Fibroblast of villous mesenchyme (primary cell): ENCODE results near the gene PYDC1. TPM values are rescaled to one million over a fixed set of nuclear protein-coding genes. Genes with fewer than 3 reads are reported as not detected.
"Not testable (repeated sequence)": the region's sequence is repeated elsewhere in the genome, so short reads cannot be mapped to it uniquely, and the experiment has no call there.

Experiments used
- DNase-seq: peaks from one replicate; pipeline ENCODE4 v3.0.0-alpha.2; 2010; ENCODE audit warnings: low read depth
- H3K4me3 ChIP-seq: 2 replicates; pipeline ENCODE4 v1.5.1; 2011; ENCODE audit warnings: low read depth, mild to moderate bottlenecking, low read length
- total RNA-seq: library from RNA; depleted of rRNA; stranded (reverse); fragments of >200 nt; gene quantifications from 2 replicates; pipeline ENCODE4 v1.2.3, GENCODE V29; 2012
- TF ChIP-seq, protein P1 (sequence below): IDR thresholded peaks from 2 replicates; pipeline ENCODE4 v1.5.1; 2012; ENCODE audit warnings: low read depth, mild to moderate bottlenecking, low read length; ENCODE audit not compliant: insufficient read depth

Gene PYDC1
- total RNA-seq, 1 donor: not detected

DNA sequence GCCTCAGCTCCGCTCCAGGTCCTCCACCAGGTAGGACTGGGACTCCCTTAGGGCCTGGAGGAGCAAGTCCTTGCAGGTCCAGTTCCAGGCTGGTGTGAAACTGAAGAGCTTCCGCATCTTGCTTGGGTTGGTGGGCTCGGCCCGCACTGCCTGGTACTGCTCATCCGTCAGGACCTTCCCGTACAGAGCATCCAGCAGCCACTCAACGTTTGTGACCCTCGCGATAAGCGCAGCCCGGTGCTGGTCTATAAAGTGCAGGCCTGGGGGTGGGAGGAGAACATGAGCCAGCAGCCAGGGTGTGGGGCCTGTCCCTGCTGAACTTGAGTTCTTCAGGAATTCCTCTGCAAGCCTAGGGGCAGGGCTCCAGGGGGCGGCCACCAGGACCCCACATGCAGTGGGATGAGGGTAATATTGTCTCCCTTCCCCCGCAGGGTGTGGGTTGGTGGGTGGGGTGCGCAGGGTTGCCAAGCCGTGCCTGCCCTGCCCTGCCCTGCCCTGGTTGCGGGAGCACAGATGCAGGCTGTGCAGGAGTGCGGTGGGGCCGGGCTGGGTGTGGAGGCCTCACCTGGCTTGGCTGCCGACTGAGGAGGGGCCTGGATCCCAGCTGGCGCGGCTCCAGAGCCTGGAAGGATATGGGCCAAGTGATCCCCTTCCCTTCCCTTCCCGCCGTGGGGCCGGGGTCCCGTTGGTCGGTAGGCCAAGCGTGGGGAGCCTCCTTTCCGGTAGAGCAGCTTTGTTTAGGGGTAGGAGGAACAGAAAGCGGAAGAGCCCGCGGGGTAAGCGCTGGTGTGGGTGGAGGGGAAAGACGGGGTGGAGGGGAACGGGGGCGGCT, 15.1 kb downstream of the PYDC1 start:
- DNase-seq: peak; percentile 29
- peak overlapping the region; percentile 78 for H3K4me3 ChIP-seq
- TF ChIP-seq, protein P1, sequence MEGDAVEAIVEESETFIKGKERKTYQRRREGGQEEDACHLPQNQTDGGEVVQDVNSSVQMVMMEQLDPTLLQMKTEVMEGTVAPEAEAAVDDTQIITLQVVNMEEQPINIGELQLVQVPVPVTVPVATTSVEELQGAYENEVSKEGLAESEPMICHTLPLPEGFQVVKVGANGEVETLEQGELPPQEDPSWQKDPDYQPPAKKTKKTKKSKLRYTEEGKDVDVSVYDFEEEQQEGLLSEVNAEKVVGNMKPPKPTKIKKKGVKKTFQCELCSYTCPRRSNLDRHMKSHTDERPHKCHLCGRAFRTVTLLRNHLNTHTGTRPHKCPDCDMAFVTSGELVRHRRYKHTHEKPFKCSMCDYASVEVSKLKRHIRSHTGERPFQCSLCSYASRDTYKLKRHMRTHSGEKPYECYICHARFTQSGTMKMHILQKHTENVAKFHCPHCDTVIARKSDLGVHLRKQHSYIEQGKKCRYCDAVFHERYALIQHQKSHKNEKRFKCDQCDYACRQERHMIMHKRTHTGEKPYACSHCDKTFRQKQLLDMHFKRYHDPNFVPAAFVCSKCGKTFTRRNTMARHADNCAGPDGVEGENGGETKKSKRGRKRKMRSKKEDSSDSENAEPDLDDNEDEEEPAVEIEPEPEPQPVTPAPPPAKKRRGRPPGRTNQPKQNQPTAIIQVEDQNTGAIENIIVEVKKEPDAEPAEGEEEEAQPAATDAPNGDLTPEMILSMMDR: no peak

DNA sequence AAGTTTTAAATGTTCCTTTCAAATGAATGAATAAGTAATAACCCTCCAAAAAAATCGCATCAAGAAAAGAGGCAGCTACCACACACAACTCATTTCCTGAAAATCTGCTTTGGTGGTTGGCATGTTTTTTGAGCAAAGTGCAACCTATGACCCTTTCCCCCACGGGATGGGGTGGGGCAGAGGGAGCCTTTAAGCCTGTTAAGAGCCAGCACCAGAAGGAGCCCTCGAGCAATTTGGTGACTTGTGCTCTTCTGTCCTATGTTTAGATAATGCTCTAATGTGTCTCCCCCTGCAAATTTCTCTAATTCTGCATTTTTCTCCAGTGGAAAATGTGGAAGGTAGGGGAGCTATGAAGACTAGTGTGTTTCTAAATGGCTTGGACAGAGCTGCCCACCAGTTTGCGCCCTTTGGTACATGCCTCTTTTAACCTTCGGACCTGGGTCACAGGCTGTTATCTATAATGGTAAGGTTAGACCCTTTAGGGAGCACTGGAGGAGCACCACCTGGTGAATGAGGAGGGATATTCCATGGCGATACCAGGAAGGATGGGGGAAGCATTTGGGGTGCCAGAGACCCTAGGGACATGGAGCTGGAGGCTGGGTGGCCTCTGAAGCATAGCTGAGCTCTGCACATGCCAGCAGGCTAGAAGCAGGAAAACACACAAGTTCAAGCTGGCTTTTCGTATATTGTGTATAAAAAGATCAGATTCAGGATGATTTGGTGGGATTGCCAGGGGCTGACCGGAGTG, 15.9 kb downstream of the PYDC1 start:
- peak; percentile 26 for DNase-seq
- TF ChIP-seq, protein P1: peak; percentile 16
- peak overlapping the region; percentile 78 for H3K4me3 ChIP-seq

DNA sequence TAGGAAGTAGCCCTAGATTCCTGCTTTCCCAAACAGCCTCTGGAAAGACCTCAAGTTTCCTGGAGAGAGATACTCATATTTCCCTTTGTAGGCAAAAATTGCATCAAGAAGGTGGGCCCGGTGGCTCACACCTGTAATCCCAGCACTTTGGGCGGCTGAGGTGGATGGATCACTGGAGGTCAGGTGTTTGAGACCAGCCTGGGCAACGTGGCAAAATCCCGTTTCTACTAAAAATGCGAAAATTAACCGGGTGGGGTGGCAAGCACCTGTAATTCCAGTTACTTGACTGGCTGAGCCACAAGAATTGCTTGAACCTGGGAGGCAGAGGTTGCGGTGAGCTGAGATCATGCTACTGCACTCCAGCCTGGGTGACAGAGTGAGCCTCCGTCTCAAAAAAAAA, 16.8 kb downstream of the PYDC1 start:
- H3K4me3 ChIP-seq, DNase-seq: not testable (repeated sequence)

DNA sequence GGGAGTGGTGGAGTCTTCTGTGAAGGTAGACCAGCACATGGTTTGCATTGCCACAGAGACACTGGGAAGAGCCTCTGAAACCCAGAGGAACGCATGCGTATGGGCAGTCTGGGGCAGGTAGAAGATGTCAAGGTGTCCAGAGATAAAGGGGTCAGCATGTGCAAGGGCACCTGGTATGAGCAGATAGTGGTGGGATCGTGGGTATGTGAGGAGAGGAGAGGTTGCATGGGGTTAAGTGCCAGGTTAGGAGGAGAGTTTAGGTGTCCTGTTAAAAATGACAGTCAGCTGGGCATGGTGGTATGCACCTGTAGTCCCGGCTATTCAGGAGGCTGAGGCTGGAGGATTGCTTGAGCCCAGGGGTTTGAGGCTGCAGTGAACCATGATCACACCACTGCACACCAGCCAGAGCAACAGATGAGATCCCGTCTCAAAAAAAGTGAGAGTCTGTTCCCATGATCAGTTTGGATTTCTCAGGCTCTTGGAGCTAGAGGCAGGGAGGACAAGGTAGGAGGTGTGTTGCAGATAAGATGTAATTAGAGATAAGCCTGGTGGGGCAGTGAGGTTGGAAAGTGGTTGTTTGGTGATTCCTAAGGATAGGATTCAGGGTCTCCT, 17.4 kb downstream of the PYDC1 start:
- H3K4me3 ChIP-seq: no peak overlapping the region
- DNase-seq: no peak
- TF ChIP-seq, protein P1: no peak

DNA sequence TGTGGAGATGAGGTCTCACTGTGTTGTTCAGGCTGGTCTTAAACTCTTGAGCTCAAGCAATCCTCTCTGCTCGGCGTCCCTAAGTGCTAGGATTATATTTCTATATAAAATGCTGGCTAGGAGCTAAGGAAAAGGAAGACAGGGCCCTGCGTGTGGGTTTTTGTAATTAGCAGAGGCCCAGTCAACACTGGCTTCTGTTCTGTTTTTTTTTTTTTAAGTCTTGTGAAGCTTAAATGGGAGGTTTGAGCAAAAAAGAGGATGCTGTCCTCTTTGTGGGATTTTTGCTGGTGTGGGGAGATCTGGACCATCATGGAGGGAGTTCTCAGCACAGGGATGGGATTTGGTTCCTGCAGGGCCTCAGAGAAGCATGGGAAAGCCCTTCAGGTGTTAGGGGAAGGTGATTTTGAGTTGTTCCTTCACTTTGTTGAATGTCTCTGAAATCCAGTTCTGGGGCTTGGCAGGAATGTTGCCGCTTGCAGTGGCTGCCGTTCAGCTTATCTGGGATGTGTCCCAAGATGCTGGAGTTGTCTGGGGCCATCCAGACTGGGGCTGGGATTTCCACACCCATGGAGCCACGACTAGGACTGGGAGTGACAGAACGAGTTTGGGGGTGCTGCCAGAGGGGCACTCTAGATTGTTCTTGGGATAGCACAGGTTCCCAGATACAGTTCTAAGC, 18.6 kb downstream of the PYDC1 start:
- TF ChIP-seq, protein P1: no peak
- H3K4me3 ChIP-seq: no peak overlapping the region
- no peak for DNase-seq

DNA sequence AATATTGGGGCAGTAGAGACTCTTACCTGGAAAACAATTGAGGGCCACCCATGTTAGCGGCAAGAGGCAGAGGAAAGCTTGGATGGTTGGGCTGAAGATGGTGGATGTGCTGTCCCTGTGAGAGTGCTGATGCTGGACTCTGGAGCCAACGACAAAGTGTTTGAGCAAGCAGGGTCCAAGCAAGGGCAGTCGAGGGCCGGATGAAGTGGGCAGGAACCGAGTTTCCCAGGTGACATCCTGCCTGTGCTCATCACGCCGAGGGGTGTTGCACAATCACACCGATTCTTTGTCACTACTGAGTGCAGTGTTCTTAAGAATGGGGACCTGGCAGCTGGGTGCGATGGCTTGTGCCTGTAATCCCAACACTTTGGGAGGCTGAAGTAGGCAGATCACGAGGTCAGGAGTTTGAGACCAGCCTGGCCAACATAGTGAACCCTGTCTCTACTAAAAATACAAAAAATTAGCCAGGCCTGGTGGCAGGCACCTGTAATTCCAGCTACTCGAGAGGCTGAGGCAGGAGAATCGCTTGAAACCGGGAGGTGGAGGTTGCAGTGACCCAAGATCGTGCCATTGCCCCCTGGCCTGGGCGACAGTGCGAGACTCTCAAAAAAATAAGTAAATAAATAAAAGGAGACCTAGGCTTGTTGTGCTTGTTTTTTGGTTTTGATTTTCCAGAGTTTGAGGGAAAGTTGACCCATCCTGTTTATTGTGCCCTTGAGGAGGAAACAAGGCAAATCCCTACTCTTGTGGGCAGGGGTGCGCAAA, 20.4 kb downstream of the PYDC1 start:
- no peak overlapping the region for H3K4me3 ChIP-seq
- TF ChIP-seq, protein P1: no peak
- no peak for DNase-seq

DNA sequence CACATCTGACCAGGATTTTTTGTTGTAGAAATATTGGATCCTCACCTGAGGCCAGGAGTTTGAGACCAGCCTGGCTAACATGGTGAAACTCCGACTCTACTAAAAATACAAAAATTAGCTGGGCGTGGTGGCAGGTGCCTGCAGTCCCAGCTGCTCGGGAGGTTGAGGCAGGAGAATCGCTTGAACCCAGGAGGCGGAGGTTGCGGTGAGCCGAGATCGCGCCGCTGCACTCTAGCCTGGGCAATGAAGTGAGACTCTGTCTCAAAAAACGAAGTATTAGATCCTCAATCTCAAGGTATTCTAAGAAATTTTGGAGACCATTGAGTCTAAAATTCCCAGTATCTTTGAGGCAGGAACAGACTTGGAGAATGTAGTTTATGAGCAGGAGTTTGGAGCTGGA, 21.1 kb downstream of the PYDC1 start:
- H3K4me3 ChIP-seq, DNase-seq: not testable (repeated sequence)
